ENCODE results near the gene LUC7L3. TPM values are rescaled to one million over a fixed set of nuclear protein-coding genes. Genes with fewer than 3 reads are reported as not detected.
A peak's percentile ranks its signal among the peaks of the same experiment; 100 is the strongest.

Gene LUC7L3
- total and polyA plus RNA-seq, 2 of the 13 experiments (the other 11 are each of a cell fraction or from before 2014, with no cell fraction given) = 108 to 120 TPM

DNA sequence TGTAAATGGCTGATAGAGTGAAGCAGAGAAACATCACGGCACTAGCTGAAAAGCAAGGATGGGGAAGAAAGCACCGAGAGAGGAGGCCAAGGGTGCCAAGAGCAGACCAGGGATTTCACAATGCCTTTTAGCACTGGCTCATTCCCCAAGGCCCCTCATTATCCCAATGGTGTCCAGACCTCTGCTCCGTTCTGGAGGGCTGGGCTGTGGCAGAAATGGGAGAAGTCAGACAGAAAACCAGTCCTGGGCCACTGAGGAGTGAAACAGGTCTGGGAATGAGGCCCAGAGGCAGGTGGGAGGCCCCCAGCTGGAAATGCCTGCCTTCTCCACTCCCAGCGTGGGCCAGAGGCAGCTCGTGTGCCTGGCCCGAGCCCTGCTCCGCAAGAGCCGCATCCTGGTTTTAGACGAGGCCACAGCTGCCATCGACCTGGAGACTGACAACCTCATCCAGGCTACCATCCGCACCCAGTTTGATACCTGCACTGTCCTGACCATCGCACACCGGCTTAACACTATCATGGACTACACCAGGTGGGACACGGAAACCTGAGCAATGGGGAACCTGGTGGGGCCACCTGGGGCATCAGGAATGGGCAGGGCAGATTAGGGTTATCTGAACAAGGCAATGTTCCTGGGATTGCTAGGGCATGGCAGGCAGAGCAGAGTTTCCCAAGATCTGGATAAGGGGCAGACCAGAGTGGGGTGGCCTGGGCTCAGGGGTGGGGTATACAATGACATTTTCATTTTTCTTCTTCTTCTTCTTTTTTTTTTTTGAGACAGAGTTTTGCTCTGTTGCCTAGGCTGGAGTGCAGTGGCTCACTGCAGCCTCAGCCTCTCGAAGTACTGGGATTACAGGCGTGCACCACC is 32.0 kb upstream of the LUC7L3 start (continued):
- TF ChIP-seq, protein P1, sequence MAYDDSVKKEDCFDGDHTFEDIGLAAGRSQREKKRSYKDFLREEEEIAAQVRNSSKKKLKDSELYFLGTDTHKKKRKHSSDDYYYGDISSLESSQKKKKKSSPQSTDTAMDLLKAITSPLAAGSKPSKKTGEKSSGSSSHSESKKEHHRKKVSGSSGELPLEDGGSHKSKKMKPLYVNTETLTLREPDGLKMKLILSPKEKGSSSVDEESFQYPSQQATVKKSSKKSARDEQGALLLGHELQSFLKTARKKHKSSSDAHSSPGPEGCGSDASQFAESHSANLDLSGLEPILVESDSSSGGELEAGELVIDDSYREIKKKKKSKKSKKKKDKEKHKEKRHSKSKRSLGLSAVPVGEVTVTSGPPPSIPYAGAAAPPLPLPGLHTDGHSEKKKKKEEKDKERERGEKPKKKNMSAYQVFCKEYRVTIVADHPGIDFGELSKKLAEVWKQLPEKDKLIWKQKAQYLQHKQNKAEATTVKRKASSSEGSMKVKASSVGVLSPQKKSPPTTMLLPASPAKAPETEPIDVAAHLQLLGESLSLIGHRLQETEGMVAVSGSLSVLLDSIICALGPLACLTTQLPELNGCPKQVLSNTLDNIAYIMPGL (CRISPR knock-in tag; IDR thresholded peaks at IDR 0.05; ENCODE audit: borderline replicate concordance in 1 of 2, low read depth in 1 of 2) = peak in 1 of 2 experiments; percentile 44; a peak in 1 of 4 replicates
- TF ChIP-seq TCF12 (IDR thresholded peaks at IDR 0.05) = no peak
- TF ChIP-seq TCF12 (CRISPR knock-in tag; IDR thresholded peaks at IDR 0.05) = no peak
- no peak; the same call in 1 of the 2 replicates for TF ChIP-seq ZNF431 (CRISPR knock-in tag; IDR thresholded peaks at IDR 0.05; ENCODE audit: borderline replicate concordance, low read depth)
- no peak for TF ChIP-seq NFE2L2 (IDR thresholded peaks at IDR 0.05; ENCODE audit: low read length)
- TF ChIP-seq, protein P2, sequence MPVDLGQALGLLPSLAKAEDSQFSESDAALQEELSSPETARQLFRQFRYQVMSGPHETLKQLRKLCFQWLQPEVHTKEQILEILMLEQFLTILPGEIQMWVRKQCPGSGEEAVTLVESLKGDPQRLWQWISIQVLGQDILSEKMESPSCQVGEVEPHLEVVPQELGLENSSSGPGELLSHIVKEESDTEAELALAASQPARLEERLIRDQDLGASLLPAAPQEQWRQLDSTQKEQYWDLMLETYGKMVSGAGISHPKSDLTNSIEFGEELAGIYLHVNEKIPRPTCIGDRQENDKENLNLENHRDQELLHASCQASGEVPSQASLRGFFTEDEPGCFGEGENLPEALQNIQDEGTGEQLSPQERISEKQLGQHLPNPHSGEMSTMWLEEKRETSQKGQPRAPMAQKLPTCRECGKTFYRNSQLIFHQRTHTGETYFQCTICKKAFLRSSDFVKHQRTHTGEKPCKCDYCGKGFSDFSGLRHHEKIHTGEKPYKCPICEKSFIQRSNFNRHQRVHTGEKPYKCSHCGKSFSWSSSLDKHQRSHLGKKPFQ (CRISPR knock-in tag; IDR thresholded peaks at IDR 0.05; ENCODE audit: insufficient replicate concordance) = no peak
- TF ChIP-seq ZFP82 (CRISPR knock-in tag; IDR thresholded peaks at IDR 0.05; ENCODE audit: borderline replicate concordance) = no peak
- peak; percentile 76 for TF ChIP-seq SP4 (CRISPR knock-in tag; IDR thresholded peaks at IDR 0.05)
- TF ChIP-seq MBD4 (IDR thresholded peaks at IDR 0.05; ENCODE audit: borderline replicate concordance, low read length) = no peak
- TF ChIP-seq ZNF558 (CRISPR knock-in tag; IDR thresholded peaks at IDR 0.05; ENCODE audit: borderline replicate concordance) = no peak
- TF ChIP-seq ZNF674 (CRISPR knock-in tag; IDR thresholded peaks at IDR 0.05; ENCODE audit: low read depth) = 0 out of 2 replicates have a peak, but pooled peaks have one; percentile 13
- TF ChIP-seq ZNF841 (CRISPR knock-in tag; IDR thresholded peaks at IDR 0.05; ENCODE audit: borderline replicate concordance) = no peak
- no peak for TF ChIP-seq SETDB1 (CRISPR knock-in tag; IDR thresholded peaks at IDR 0.05; ENCODE audit: borderline replicate concordance)
- TF ChIP-seq, protein P3, sequence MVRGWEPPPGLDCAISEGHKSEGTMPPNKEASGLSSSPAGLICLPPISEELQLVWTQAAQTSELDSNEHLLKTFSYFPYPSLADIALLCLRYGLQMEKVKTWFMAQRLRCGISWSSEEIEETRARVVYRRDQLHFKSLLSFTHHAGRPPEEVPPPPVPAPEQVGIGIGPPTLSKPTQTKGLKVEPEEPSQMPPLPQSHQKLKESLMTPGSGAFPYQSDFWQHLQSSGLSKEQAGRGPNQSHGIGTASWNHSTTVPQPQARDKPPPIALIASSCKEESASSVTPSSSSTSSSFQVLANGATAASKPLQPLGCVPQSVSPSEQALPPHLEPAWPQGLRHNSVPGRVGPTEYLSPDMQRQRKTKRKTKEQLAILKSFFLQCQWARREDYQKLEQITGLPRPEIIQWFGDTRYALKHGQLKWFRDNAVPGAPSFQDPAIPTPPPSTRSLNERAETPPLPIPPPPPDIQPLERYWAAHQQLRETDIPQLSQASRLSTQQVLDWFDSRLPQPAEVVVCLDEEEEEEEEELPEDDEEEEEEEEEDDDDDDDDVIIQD (CRISPR knock-in tag; IDR thresholded peaks at IDR 0.05; ENCODE audit: low read depth) = no peak; the same call in 1 of the 2 replicates
- TF ChIP-seq, protein P4, sequence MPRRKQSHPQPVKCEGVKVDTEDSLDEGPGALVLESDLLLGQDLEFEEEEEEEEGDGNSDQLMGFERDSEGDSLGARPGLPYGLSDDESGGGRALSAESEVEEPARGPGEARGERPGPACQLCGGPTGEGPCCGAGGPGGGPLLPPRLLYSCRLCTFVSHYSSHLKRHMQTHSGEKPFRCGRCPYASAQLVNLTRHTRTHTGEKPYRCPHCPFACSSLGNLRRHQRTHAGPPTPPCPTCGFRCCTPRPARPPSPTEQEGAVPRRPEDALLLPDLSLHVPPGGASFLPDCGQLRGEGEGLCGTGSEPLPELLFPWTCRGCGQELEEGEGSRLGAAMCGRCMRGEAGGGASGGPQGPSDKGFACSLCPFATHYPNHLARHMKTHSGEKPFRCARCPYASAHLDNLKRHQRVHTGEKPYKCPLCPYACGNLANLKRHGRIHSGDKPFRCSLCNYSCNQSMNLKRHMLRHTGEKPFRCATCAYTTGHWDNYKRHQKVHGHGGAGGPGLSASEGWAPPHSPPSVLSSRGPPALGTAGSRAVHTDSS (CRISPR knock-in tag; conservative IDR thresholded peaks at IDR 0.05) = no peak
- TF ChIP-seq, protein P5, sequence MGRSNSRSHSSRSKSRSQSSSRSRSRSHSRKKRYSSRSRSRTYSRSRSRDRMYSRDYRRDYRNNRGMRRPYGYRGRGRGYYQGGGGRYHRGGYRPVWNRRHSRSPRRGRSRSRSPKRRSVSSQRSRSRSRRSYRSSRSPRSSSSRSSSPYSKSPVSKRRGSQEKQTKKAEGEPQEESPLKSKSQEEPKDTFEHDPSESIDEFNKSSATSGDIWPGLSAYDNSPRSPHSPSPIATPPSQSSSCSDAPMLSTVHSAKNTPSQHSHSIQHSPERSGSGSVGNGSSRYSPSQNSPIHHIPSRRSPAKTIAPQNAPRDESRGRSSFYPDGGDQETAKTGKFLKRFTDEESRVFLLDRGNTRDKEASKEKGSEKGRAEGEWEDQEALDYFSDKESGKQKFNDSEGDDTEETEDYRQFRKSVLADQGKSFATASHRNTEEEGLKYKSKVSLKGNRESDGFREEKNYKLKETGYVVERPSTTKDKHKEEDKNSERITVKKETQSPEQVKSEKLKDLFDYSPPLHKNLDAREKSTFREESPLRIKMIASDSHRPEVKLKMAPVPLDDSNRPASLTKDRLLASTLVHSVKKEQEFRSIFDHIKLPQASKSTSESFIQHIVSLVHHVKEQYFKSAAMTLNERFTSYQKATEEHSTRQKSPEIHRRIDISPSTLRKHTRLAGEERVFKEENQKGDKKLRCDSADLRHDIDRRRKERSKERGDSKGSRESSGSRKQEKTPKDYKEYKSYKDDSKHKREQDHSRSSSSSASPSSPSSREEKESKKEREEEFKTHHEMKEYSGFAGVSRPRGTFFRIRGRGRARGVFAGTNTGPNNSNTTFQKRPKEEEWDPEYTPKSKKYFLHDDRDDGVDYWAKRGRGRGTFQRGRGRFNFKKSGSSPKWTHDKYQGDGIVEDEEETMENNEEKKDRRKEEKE (IDR thresholded peaks at IDR 0.05) = no peak
- peak; percentile 33; the same call in 1 of the 2 replicates for TF ChIP-seq ZNF430 (CRISPR knock-in tag; IDR thresholded peaks at IDR 0.05)
- no peak for TF ChIP-seq MTF1 (CRISPR knock-in tag; IDR thresholded peaks at IDR 0.05)
- no peak for TF ChIP-seq ZNF253 (CRISPR knock-in tag; IDR thresholded peaks at IDR 0.05; ENCODE audit: borderline replicate concordance)
